Spleen (tissue), 7 donors: ENCODE data around the gene NATD1.

Source experiments
- CTCF ChIP-seq, 11 experiments: fragments of 200-600 bp in 7 of 11; fragments of 450-650 bp in 4 of 11; sonication (generic) in 4 of 11; IDR thresholded peaks in 8 of 11; conservative IDR thresholded peaks in 3 of 11; 1 replicate in 7 of 11; 2 replicates in 4 of 11; pipeline versions ENCODE4 v1.4.0 to v1.8.0; 2016 to 2021; ENCODE audit warnings: antibody characterized with exemption in 11 of 11, inconsistent platforms in 4 of 11, mild to moderate bottlenecking in 1 of 11
- POLR2A ChIP-seq, 3 donors: fragments of 450-650 bp; IDR thresholded peaks; one replicate each; pipeline ENCODE4 v1.5.1; 2017; ENCODE audit warnings: antibody characterized with exemption in 3 of 3, mild to moderate bottlenecking in 1 of 3
- POLR2AphosphoS5 ChIP-seq, 3 donors: sonication (generic); formaldehyde crosslinking; IDR thresholded peaks; one replicate each; pipeline ENCODE4 v1.5.1; 2017; ENCODE audit warnings: antibody characterized with exemption in 3 of 3
- donor health status: DM: no; HTN: no; CAD: no; lungs with moderate emphysema.
- donor health status: DM: no; HTN: no; CAD: no.
- donor health status: DM: no; HTN: no; CAD: no.

- TF ChIP-seq CTCF (IDR thresholded peaks at IDR 0.05 in 8 of 11, conservative IDR thresholded peaks at IDR 0.05 in 3 of 11) = peak in 4 of 11 experiments; percentile 15 to 42 (median 22)
- TF ChIP-seq POLR2A (IDR thresholded peaks at IDR 0.05) = no peak
- TF ChIP-seq POLR2AphosphoS5 (IDR thresholded peaks at IDR 0.05) = peak; percentile 92 to 93 (median 92)
Measured at GRCh38 chr17:21275579-21276263, 22.5 kb upstream of the NATD1 start.
